Measurements from ENCODE around the gene ACTL6A.
A peak's percentile ranks its signal among the peaks of the same experiment; 100 is the strongest.

Gene ACTL6A

GRCh38 chr3:179591313-179591712 lies 28.6 kb downstream of the ACTL6A start:
- DNase-seq: no peak

GRCh38 chr3:179599531-179599930 lies 36.8 kb downstream of the ACTL6A start:
- no peak for DNase-seq

DNA sequence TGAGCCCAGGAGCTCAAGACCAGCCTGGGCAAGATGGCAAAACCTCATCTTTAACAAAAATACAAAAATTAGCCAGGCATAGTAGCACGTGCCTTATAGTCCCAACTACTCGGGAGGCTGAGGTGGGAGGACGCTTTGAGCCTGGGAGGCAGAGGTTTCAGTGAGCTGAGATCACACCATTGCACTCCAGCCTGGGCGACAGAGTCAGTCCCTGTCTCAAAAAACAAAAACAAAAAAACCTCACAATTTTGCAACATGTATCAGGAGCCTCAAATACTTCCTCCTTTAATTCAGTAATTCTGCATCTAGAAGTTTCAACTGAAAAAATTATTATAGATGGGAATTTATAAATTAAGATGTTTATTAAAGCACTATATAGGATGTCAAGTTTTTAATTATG lies 40.6 kb downstream of the ACTL6A start:
- DNase-seq: no peak

DNA sequence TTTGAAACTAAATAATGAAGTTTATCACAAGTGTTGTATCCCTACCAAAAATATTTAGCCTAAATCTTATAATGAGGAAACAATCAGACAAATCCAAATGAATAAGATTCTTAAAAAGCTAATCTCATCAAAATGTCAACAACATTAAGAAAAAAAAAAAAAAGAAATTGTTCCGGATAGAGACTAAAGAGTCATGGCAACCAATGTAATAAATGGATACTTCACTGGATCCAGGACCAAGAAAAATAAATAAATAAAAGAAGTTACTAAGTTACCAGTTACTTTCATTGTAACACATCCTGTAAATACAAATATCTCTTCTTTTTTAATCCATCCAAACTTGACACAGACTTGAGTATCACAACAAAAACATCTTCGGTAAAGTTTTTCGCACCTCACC lies 41.1 kb downstream of the ACTL6A start:
- no peak for DNase-seq

- DNase-seq: peak; percentile 93
Measured at GRCh38 chr3:179604321-179605078, 41.8 kb downstream of the ACTL6A start, which contains the start of the genes MRPL47 and NDUFB5. MRPL47 (minus strand) TSS chr3:179604638; CDS start chr3:179604624, 14 bp downstream. NDUFB5 (plus strand) TSS chr3:179604794; CDS start chr3:179604816, 22 bp downstream.

DNA sequence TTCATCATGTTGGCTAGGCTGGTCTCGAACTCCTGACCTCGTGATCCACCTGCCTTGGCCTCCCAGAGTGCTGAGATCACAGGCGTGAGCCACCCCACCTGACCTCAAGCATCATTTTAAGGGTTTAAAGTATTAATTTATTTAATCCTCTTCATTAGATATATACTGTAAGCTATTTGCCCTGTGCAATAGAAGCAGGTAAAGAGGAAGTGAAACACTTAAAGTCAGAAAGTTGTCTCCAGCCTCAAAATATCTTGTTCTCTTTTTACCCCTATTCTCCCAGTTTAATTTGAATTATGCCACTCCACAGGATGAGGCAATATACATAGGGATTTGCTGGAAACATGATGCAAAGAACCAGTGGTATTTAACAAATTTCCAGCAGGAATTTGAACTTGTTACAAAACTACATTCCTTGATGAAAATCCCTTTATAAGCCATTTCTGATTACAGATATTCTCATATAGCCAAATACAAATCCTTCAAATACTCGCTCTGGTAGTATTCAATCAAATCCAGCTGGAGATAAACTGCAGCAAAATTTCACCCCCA lies 43.9 kb downstream of the ACTL6A start:
- no peak for DNase-seq

- DNase-seq: no peak
Measured at GRCh38 chr3:179608931-179609720, 46.4 kb downstream of the ACTL6A start.

GRCh38 chr3:179610066-179610465 lies 47.3 kb downstream of the ACTL6A start:
- DNase-seq: no peak

GRCh38 chr3:179613807-179614206 lies 51.1 kb downstream of the ACTL6A start:
- DNase-seq: no peak

GRCh38 chr3:179615458-179616173 lies 52.9 kb downstream of the ACTL6A start:
- DNase-seq: no peak

DNA sequence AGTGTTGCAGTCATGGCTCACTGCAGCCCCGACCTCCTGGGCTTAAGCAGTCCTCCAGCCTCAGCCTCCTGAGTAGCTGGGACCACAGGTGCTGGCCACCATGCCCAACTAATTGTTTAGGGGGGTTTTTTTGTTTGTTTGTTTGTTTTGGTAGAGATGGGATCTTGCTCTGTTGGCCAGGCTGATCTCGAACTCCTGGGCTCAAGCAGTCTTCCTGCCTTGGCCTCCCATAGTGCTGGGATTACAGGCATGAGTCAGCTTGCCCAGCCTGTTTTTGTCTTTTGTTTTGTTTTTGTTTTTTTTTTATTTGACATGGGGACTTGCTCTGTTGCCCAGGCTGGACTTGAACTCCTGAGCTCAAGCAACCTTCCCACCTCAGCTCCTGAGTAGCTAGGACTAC lies 59.3 kb downstream of the ACTL6A start:
- DNase-seq: no peak

DNA sequence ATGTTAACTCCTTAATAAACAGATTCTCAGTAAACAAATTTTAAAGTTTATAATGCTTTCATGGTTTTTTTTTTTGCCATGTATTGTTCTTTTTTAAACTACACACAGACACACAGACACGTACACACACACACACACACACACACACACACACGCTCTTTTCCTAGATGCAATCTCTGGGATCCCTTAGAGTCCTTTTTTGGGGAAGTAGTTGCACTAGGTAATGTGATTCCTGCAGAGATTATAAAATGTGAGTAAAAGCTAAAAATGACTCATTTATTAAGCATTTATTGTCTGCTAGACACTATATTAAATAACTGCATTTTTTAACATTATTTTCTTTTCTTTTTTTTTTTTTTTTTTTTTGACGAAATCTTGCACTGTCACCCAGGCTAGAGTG lies 61.7 kb downstream of the ACTL6A start:
- DNase-seq: no peak

GRCh38 chr3:179630753-179631451 lies 68.2 kb downstream of the ACTL6A start:
- no peak for DNase-seq
